Stomach (tissue), 4 donors: Measurements from ENCODE around the gene ISG15.

Experiments used
- EP300 ChIP-seq: sonication (generic); formaldehyde crosslinking; IDR thresholded peaks from one replicate; pipeline ENCODE4 v1.6.1; 2017; ENCODE audit warnings: antibody characterized with exemption
- POLR2A ChIP-seq, 4 donors: fragments of 450-650 bp; IDR thresholded peaks; one replicate each; pipeline ENCODE4 v1.6.1; 2016; ENCODE audit warnings: antibody characterized with exemption in 4 of 4, control low read depth in 2 of 4, mild to moderate bottlenecking in 1 of 4, moderate library complexity in 1 of 4
- TF ChIP-seq, protein P1 (sequence below), 7 experiments: fragments of 450-650 bp in 4 of 7; fragments of 200-600 bp in 3 of 7; sonication (generic) in 3 of 7; IDR thresholded peaks; one replicate each; pipeline ENCODE4 v1.5.1; 2016 to 2019; ENCODE audit warnings: antibody characterized with exemption in 7 of 7, control low read depth in 2 of 7, mild to moderate bottlenecking in 1 of 7

DNA sequence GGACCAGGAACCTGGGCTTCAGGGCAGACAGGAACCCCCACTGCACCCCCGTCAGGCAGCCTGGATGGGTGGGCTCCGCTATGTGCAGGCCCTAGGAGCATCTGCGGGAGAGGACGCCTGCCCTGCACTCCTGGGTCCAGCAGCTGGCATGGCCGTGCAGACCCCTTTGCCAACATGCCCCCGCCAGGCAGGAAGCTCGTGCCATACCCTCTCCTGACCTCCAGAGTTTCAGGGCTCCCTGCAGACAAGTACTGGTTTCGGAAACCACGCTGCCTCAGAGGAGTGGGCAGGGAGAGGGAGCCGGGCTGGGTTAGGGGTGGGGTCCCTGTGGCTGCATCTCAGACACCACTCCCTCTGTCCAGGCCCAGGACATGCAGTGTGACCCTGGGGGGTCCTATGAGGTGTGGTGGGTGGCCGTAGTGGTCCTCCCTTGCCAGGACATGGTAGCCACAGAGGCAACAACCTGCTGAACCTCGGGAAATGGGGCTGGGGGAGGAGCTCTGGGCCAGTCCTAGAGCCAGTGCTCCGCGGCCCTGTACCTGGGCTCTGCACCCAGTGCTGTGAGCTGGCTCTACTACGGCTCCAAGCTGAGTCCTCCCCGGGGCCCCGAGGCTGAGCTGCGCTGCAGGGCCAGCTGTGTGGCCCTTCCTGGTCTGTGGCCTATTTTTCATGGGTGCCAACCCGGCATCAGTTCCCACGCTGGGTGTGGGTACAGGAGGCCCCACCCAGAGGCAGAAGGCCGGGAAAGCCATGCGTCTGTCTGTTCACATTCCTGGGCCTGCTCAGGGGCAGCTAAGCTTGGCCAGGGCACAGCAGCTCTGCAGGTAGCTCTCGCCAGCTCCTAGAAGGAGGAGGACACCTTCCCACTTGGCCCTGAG is 45.6 kb upstream of the ISG15 start:
- TF ChIP-seq POLR2A (IDR thresholded peaks at IDR 0.05) (no peak), EP300 (no peak)
- TF ChIP-seq, protein P1, sequence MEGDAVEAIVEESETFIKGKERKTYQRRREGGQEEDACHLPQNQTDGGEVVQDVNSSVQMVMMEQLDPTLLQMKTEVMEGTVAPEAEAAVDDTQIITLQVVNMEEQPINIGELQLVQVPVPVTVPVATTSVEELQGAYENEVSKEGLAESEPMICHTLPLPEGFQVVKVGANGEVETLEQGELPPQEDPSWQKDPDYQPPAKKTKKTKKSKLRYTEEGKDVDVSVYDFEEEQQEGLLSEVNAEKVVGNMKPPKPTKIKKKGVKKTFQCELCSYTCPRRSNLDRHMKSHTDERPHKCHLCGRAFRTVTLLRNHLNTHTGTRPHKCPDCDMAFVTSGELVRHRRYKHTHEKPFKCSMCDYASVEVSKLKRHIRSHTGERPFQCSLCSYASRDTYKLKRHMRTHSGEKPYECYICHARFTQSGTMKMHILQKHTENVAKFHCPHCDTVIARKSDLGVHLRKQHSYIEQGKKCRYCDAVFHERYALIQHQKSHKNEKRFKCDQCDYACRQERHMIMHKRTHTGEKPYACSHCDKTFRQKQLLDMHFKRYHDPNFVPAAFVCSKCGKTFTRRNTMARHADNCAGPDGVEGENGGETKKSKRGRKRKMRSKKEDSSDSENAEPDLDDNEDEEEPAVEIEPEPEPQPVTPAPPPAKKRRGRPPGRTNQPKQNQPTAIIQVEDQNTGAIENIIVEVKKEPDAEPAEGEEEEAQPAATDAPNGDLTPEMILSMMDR (IDR thresholded peaks at IDR 0.05): no peak
